NCI-H2029 treated with DMSO at 0.1 percent for 48 hours (cell line): ENCODE results near the gene ADIPOQ.
"Not testable (repeated sequence)": the region's sequence is repeated elsewhere in the genome, so short reads cannot be mapped to it uniquely, and the experiment has no call there.

Experiments used
- DNase-seq: peaks from one replicate; lab custom pipeline; 2025; lab: John Stamatoyannopoulos, UW

The ADIPOQ gene

GRCh38 chr3:186842426-186843038 lies at the start of gene ADIPOQ:
Gene ADIPOQ, plus strand, starts transcription at chr3:186842710. Its CDS starts 10,349 bp downstream, at chr3:186853059.
- DNase-seq = no peak

GRCh38 chr3:186798239-186798874 lies 44.2 kb upstream of the ADIPOQ start:
- no peak for DNase-seq

- DNase-seq = no peak
These were observed 42.2 kb upstream of the ADIPOQ start for GRCh38 chr3:186800285-186800684.

GRCh38 chr3:186802701-186803100 lies 39.8 kb upstream of the ADIPOQ start:
- DNase-seq = no peak

- DNase-seq = not testable (repeated sequence)
These were observed 39.1 kb upstream of the ADIPOQ start for GRCh38 chr3:186803447-186803846.

- peak; percentile 80 for DNase-seq
These were observed 36.1 kb upstream of the ADIPOQ start, which contains the start of gene RFC4 for GRCh38 chr3:186806089-186807055. Gene RFC4, minus strand, starts transcription at chr3:186806482. Its CDS starts 1,769 bp downstream, at chr3:186804713.

- DNase-seq = no peak
These were observed 35.3 kb upstream of the ADIPOQ start for GRCh38 chr3:186807231-186807630.

GRCh38 chr3:186810336-186810996 lies 32.0 kb upstream of the ADIPOQ start:
- no peak for DNase-seq

GRCh38 chr3:186811313-186811712 lies 31.2 kb upstream of the ADIPOQ start:
- DNase-seq = not testable (repeated sequence)

- no peak for DNase-seq
These were observed 28.4 kb upstream of the ADIPOQ start for GRCh38 chr3:186814100-186814499.

GRCh38 chr3:186815435-186815834 lies 27.1 kb upstream of the ADIPOQ start:
- DNase-seq = no peak

GRCh38 chr3:186818516-186818915 lies 24.0 kb upstream of the ADIPOQ start:
- no peak for DNase-seq

GRCh38 chr3:186818956-186819355 lies 23.6 kb upstream of the ADIPOQ start:
- no peak for DNase-seq

GRCh38 chr3:186821429-186822387 lies 20.8 kb upstream of the ADIPOQ start:
- peak; percentile 30 for DNase-seq

GRCh38 chr3:186822388-186822759 lies 20.1 kb upstream of the ADIPOQ start:
- DNase-seq = not testable (repeated sequence)

GRCh38 chr3:186823386-186823785 lies 19.1 kb upstream of the ADIPOQ start:
- DNase-seq = no peak

- no peak for DNase-seq
These were observed 17.9 kb upstream of the ADIPOQ start for GRCh38 chr3:186824430-186825139.

- no peak for DNase-seq
These were observed 17.2 kb upstream of the ADIPOQ start for GRCh38 chr3:186825294-186825821.

- DNase-seq = no peak
These were observed 16.6 kb upstream of the ADIPOQ start for GRCh38 chr3:186825872-186826409.
